Measurements from ENCODE around the gene LIMD2.

The LIMD2 gene

GRCh38 chr17:63681530-63681929 lies 18.4 kb downstream of the LIMD2 start:
- no peak for TF ChIP-seq CTCF (IDR thresholded peaks at IDR 0.05; ENCODE audit: low read depth, low read length)
- peaks cover 43% of the 10 kb centered on the region for H3K36me3 ChIP-seq
- H3K4me3 ChIP-seq (ENCODE audit: low read depth, low read length): no peak overlapping the region
- no peaks in the 10 kb centered on the region for H3K27me3 ChIP-seq
- H3K4me1 ChIP-seq: peaks cover 14% of the 10 kb centered on the region
- DNase-seq: no peak
- H3K9me3 ChIP-seq: no peaks in the 10 kb centered on the region

GRCh38 chr17:63680700-63681099 lies 19.2 kb downstream of the LIMD2 start:
- Histone ChIP-seq H3K9me3 (no peaks in the 10 kb centered on the region), H3K4me1 (peaks cover 17% of the 10 kb centered on the region), H3K36me3 (peaks cover 43% of the 10 kb centered on the region), H3K4me3 (ENCODE audit: low read depth, low read length) (no peak overlapping the region), H3K27me3 (no peaks in the 10 kb centered on the region)
- DNase-seq: no peak
- no peak for TF ChIP-seq CTCF (IDR thresholded peaks at IDR 0.05; ENCODE audit: low read depth, low read length)

- Histone ChIP-seq H3K9me3 (no peaks in the 10 kb centered on the region), H3K27me3 (no peaks in the 10 kb centered on the region), H3K4me1 (peaks cover 25% of the 10 kb centered on the region), H3K4me3 (ENCODE audit: low read depth, low read length) (no peak overlapping the region), H3K36me3 (peaks cover 35% of the 10 kb centered on the region)
- TF ChIP-seq CTCF (IDR thresholded peaks at IDR 0.05; ENCODE audit: low read depth, low read length): peak; percentile 33
- no peak for DNase-seq
Observed at GRCh38 chr17:63679214-63679613, 20.7 kb downstream of the LIMD2 start.

- H3K27me3 ChIP-seq: no peaks in the 10 kb centered on the region
- H3K4me3 ChIP-seq (ENCODE audit: low read depth, low read length): no peak overlapping the region; the same call in 1 of the 2 replicates
- H3K4me1 ChIP-seq: peaks cover 26% of the 10 kb centered on the region
- no peaks in the 10 kb centered on the region for H3K9me3 ChIP-seq
- no peak for TF ChIP-seq CTCF (IDR thresholded peaks at IDR 0.05; ENCODE audit: low read depth, low read length)
- H3K36me3 ChIP-seq: peaks cover 15% of the 10 kb centered on the region
- DNase-seq: no peak
Observed at GRCh38 chr17:63676584-63676983, 23.3 kb downstream of the LIMD2 start.

GRCh38 chr17:63675607-63676546 lies 24.0 kb downstream of the LIMD2 start:
- DNase-seq: peak; percentile 94
- Histone ChIP-seq H3K4me1 (peaks cover 26% of the 10 kb centered on the region), H3K27me3 (no peaks in the 10 kb centered on the region), H3K9me3 (no peaks in the 10 kb centered on the region), H3K36me3 (peaks cover 13% of the 10 kb centered on the region), H3K4me3 (ENCODE audit: low read depth, low read length) (peak overlapping the region; percentile 39)
- no peak for TF ChIP-seq CTCF (IDR thresholded peaks at IDR 0.05; ENCODE audit: low read depth, low read length)

- H3K27me3 ChIP-seq: no peaks in the 10 kb centered on the region
- DNase-seq: no peak
- H3K4me1 ChIP-seq: peaks cover 26% of the 10 kb centered on the region
- H3K9me3 ChIP-seq: no peaks in the 10 kb centered on the region
- TF ChIP-seq CTCF (IDR thresholded peaks at IDR 0.05; ENCODE audit: low read depth, low read length): no peak
- H3K36me3 ChIP-seq: peaks cover 13% of the 10 kb centered on the region
- peak overlapping the region; percentile 39 for H3K4me3 ChIP-seq (ENCODE audit: low read depth, low read length)
Observed at GRCh38 chr17:63675231-63675606, 24.7 kb downstream of the LIMD2 start.
